Activated CD4-positive, alpha-beta T cell treated with anti-CD3 and anti-CD28 coated beads for 48 hours (primary cell): ENCODE data around the gene TECR.
"Not testable (repeated sequence)": the region's sequence is repeated elsewhere in the genome, so short reads cannot be mapped to it uniquely, and the experiment has no call there.

ENCODE experiments used
- DNase-seq: peaks from one replicate; pipeline ENCODE4 v3.0.0-alpha.2; 2020

The TECR gene

DNA sequence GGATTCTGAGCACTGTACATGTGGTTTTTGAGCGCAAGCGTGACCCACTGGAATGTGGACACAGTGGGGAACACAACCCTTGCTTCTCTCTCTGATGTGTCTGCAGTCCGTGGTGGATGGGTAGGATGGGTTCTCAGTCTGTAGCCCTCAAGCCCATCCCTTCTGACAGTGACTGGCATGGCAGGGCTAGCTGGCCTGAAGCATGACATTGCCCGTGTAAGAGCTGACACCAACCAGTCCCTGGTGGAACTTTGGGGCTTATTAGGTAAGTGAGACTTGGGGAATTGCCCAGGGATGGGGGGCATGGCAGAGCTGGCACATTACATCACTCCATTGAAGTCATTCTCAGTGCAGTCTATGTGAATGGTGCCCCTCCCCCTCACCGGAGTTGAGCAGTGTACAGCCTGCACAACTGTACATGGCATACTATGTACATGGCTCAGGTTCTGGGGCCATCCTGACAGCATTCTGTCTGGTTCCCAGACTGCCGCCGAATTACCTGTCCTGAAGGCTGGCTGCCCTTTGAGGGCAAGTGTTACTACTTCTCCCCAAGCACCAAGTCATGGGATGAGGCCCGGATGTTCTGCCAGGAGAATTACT lies 70.3 kb downstream of the TECR start:
- DNase-seq: no peak

- DNase-seq: no peak
These were observed 74.6 kb downstream of the TECR start for GRCh38 chr19:14603990-14604387.

- no peak for DNase-seq
These were observed 77.2 kb downstream of the TECR start for GRCh38 chr19:14606627-14607026.

DNA sequence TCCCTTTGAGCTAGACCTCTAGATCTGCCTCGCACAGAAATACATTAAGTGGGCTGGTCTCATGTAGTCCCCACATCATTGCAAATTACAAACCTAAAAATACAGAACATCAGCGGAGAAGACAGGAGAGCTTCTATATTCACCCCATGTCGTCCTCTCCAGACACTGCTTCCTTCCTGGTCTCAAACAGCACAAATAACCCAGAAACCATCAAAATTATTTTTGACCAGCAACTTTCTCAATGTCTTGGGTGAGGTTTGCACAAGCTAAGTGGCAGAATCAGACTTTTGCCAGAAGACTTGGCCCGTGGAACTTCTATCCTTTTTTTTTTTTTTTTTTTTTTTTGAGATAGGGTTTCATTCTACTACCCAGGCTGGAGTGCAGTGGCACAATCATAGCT lies 81.7 kb downstream of the TECR start:
- DNase-seq: no peak

DNA sequence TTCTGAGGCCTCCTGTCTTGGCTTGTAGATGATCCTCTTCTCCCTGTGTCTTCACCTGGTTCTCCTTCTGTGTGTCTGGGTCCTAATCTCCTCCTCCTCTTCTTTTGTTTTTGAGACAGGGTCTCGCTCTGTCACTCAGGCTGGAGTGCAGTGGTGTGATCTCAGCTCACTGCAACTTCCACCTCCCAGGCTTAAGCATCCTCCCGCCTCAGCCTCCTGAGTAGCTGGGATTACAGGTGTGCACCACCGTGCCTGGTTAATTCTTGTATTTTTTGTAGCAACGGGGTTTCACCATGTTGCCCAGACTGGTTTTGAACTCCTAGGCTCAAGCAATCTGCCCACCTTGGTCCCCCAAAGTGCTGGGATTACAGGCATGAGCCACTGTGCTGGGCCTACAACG lies 82.8 kb downstream of the TECR start:
- not testable (repeated sequence) for DNase-seq

DNA sequence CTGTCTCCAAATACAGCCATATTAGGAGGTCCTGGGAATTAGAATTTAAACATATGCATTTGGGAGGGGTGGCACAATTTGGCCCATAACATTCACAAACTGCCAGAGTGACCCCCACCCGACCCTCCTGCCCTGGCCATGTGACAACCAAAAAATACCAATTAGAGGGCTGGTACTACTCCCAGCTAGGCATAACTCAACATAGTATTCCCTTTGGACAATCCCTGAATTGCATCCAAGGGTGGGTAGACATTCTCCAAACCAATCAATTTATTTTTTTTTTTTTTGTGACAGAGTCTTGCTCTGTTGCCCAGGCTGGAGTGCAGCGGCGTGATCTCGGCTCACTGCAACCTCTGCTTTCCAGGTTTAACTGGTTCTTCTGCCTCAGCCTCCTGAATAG lies 83.3 kb downstream of the TECR start:
- no peak for DNase-seq

GRCh38 chr19:14613399-14614098 lies 84.2 kb downstream of the TECR start:
- DNase-seq: not testable (repeated sequence)

DNA sequence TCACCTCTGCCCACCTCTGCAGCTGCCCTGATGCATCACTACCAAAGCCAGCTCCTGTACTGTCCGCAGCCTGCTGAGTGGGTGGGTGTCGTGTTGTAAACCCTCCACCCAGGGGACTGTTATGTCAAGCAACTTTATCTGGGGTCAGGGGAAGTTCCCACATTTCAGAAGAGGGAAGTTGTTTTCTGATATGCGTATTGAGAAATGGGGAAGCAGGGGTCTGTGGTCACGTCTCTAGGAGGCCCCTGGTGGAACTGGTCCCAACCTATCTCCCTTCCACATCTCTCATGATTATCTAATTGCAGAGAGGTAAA lies 84.7 kb downstream of the TECR start:
- no peak for DNase-seq
